Activated T-cell treated with anti-CD3 and anti-CD28 coated beads, Interleukin-2, amount 50 U/mL, for 72 hours (primary cell): ENCODE results near the gene MMEL1. TPM values are rescaled to one million over a fixed set of nuclear protein-coding genes. Genes with fewer than 3 reads are reported as not detected.

Source experiments
- ATAC-seq, 2 donors: fragments of 150-1000 bp; cut with Tn5 transposase; replicated peaks in 1 of 2; 2 replicates each; pipeline ENCODE4 v1.10.0; 2021; ENCODE audit warnings: moderate library complexity in 2 of 2, mild to moderate bottlenecking in 1 of 2
- DNase-seq, 2 donors: peaks; one replicate each; pipeline ENCODE4 v3.0.0; 2021 to 2022; ENCODE audit warnings: mixed read lengths in 1 of 2
- H3K27ac Mint-ChIP-seq: one replicate; pipeline ENCODE4 v1.8.0; 2022; ENCODE audit warnings: mild to moderate bottlenecking, moderate library complexity, mixed read lengths
- H3K27me3 Mint-ChIP-seq: one replicate; pipeline ENCODE4 v1.8.0; 2022; ENCODE audit warnings: low read depth, mixed read lengths
- H3K36me3 Mint-ChIP-seq, 2 donors: one replicate each; pipeline ENCODE4 v1.8.0; 2022; ENCODE audit warnings: mixed read lengths in 2 of 2, mild to moderate bottlenecking in 1 of 2; ENCODE audit not compliant: insufficient read depth in 2 of 2
- H3K4me1 Mint-ChIP-seq: one replicate; pipeline ENCODE4 v1.8.0; 2022; ENCODE audit warnings: low read depth, mixed read lengths
- H3K4me3 Mint-ChIP-seq, 2 donors: one replicate each; pipeline ENCODE4 v1.8.0; 2022; ENCODE audit warnings: mild to moderate bottlenecking in 2 of 2, mixed read lengths in 2 of 2, moderate library complexity in 2 of 2
- H3K9me3 Mint-ChIP-seq, 2 donors: one replicate each; pipeline ENCODE4 v1.8.0; 2022; ENCODE audit warnings: mixed read lengths in 2 of 2
- total RNA-seq, 2 donors: library from RNA; stranded (reverse); gene quantifications; one replicate each; pipeline ENCODE4 v1.2.3, GENCODE V29; 2022

The MMEL1 gene
- total RNA-seq, 2 donors from 2014 or later: 1.5 to 1.9 TPM

DNA sequence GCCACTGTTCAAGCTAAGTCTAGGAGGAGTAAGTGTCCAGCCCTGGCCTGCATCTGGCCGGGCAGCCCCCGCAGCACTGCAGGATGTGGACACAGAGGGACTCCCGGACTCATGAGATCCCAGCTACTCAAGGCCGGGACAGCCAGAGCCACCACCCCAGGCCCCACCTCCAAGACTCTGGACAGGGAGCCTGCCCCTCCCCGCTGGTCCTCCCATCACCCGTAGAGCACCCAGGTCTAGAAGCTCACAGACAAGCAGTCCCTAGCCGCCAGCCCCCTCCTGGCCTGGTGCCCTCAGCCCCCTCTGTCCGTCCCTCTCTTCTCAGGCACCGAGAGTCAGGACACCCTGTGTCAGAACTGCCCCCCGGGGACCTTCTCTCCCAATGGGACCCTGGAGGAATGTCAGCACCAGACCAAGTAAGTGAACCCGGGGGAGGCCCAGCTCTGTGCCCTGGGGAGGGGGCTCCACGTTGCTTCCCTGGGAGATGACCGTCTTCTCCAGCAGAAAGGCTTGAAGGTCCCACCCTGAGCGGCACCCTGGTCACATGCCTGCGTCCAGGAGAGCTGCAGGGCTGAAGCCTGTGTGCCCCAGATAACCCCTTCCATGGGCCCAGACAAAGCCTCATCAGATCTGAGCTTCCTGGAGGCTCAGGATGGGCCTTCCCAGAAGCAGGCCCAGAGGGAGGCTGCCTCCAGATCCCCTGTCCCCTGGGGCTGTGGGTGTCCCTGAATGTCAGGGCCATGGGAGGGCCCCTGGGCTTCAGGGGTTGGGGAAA, 72.3 kb downstream of the MMEL1 start:
- no peak for ATAC-seq
- no peak overlapping the region for H3K4me3 Mint-ChIP-seq
- H3K36me3 Mint-ChIP-seq: peaks cover 9 to 12% of the 10 kb centered on the region in 2 donors
- DNase-seq: no peak
- H3K4me1 Mint-ChIP-seq: peaks cover 28% of the 10 kb centered on the region
- no peak overlapping the region for H3K27ac Mint-ChIP-seq
- H3K9me3 Mint-ChIP-seq: no peaks in the 10 kb centered on the region
- H3K27me3 Mint-ChIP-seq: no peaks in the 10 kb centered on the region

DNA sequence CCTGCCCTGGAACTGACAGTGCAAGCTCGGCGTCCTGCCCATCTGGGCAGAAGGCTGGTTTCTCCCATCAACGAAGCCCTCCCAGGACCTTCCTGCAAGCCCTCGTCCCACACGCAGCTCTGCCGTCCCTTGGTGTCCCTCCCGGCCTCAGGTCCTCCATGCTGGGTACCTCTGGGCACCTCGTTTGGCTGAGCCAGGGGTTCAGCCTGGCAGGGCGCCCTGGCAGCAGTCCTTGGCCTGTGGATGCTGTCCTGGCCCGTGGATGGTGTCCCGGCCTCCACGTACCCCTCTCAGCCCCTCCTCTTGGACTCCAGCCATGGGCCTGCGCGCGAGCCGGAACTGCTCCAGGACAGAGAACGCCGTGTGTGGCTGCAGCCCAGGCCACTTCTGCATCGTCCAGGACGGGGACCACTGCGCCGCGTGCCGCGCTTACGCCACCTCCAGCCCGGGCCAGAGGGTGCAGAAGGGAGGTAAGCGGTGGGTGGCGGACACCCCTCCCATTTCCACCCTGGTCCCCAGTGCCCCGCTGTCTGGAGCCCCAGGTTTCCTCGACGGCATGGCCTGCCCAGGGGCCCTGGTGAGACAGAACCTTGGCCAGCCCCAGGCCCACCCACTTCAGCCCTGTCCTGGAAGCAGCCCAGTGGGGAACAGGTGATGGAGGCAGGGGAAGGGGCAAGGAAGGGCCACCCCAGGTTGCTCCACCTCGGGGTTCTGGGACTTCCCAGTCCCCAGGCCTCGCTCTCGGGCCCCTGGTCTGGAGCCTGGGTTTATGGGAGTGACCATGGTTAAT, 73.1 kb downstream of the MMEL1 start:
- peaks cover 9 to 12% of the 10 kb centered on the region in 2 donors for H3K36me3 Mint-ChIP-seq
- no peak for DNase-seq
- no peak for ATAC-seq
- peaks cover 31% of the 10 kb centered on the region for H3K4me1 Mint-ChIP-seq
- no peak overlapping the region for H3K4me3 Mint-ChIP-seq
- no peaks in the 10 kb centered on the region for H3K9me3 Mint-ChIP-seq
- H3K27ac Mint-ChIP-seq: no peak overlapping the region
- no peaks in the 10 kb centered on the region for H3K27me3 Mint-ChIP-seq

DNA sequence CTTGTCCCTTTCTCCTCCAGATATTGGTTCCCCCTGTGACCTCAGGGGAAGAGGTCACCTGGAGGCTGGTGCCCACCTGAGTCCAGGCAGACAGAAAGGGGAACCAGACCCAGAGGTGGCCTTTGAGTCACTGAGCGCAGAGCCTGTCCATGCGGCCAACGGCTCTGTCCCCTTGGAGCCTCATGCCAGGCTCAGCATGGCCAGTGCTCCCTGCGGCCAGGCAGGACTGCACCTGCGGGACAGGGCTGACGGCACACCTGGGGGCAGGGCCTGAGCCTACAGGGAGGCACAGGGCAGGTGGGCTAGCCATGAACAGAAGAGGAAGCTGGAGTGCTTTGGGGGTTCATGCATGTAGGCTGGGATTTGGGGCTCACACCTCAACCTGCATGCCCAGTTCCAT, 74.0 kb downstream of the MMEL1 start:
- H3K4me3 Mint-ChIP-seq: peak overlapping the region; percentile 47 to 79

DNA sequence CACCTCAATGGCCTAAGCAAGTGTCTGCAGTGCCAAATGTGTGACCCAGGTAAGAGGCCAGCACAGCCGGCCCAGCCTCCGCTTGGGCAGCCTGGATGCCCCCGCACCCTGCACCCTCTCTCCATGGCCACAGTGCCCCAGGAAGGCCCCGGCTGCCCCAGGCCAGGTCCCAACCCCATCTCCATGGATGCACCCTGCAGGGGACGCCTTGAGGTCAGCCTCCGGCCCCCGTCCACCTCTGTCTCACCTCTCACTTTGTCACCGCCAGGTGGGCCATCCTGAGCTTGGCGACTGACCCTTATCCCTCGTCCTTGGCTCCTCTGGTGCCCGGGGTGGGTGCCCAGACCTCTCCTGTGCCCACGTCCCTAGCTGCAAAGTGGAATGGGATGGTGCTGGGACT, 74.4 kb downstream of the MMEL1 start:
- Mint-ChIP-seq H3K36me3 (peaks cover 9 to 12% of the 10 kb centered on the region in 2 donors), H3K27ac (peak overlapping the region; percentile 88), H3K9me3 (no peaks in the 10 kb centered on the region), H3K27me3 (no peaks in the 10 kb centered on the region), H3K4me1 (peaks cover 43% of the 10 kb centered on the region), H3K4me3 (peak overlapping the region; percentile 79 to 99)
- ATAC-seq: no peak
- no peak for DNase-seq

More for the DNA sequence above, 74.0 kb downstream of the MMEL1 start:
- peaks cover 39% of the 10 kb centered on the region for H3K4me1 Mint-ChIP-seq
- H3K9me3 Mint-ChIP-seq: no peaks in the 10 kb centered on the region
- peak overlapping the region; percentile 88 for H3K27ac Mint-ChIP-seq
- H3K36me3 Mint-ChIP-seq: peaks cover 9 to 12% of the 10 kb centered on the region in 2 donors
- no peaks in the 10 kb centered on the region for H3K27me3 Mint-ChIP-seq
- ATAC-seq (no peak), DNase-seq (no peak)

DNA sequence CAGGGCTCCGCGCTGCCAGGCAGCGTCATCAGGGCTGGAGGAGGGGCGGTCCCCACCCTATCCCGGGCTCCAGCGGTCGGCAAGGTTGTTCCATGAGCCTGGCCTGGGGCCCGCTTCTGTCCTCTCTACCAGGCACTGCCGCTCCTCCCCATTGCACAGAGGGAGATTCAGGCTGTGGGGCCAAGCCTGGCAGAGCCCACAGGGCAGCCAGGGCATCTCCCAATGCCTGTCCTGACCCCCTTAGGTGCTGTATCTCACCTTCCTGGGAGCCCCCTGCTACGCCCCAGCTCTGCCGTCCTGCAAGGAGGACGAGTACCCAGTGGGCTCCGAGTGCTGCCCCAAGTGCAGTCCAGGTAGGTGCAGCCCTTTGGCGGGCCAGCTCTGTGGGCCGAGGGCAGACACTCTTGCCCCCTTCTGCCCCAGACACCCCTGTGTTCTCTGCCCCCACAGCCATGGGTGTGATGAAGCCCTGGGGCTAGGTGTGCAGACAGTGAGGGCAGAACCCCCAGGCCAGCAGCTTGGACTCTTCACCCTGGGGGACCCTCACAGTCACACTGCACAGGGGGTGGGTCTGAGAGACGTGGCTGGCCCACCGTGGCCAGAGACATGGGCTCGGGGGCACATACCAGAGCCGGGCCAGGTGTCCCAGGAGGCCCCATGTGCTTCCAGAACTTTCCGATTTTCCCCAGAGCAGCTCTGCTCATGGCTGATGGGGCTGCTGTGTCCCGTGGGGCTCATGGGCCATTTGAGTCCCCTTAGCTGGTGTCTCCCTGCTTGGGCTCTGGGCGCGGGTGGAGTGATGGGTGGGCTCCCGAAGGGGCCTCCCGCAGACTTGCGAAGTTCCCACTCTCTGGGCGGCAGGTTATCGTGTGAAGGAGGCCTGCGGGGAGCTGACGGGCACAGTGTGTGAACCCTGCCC, 75.1 kb downstream of the MMEL1 start:
- Mint-ChIP-seq H3K27me3 (no peaks in the 10 kb centered on the region), H3K9me3 (no peaks in the 10 kb centered on the region), H3K4me3 (peak overlapping the region; percentile 99), H3K4me1 (peaks cover 43% of the 10 kb centered on the region), H3K27ac (peak overlapping the region; percentile 61), H3K36me3 (peaks cover 9 to 12% of the 10 kb centered on the region in 2 donors)
- no peak for DNase-seq
- ATAC-seq: no peak

DNA sequence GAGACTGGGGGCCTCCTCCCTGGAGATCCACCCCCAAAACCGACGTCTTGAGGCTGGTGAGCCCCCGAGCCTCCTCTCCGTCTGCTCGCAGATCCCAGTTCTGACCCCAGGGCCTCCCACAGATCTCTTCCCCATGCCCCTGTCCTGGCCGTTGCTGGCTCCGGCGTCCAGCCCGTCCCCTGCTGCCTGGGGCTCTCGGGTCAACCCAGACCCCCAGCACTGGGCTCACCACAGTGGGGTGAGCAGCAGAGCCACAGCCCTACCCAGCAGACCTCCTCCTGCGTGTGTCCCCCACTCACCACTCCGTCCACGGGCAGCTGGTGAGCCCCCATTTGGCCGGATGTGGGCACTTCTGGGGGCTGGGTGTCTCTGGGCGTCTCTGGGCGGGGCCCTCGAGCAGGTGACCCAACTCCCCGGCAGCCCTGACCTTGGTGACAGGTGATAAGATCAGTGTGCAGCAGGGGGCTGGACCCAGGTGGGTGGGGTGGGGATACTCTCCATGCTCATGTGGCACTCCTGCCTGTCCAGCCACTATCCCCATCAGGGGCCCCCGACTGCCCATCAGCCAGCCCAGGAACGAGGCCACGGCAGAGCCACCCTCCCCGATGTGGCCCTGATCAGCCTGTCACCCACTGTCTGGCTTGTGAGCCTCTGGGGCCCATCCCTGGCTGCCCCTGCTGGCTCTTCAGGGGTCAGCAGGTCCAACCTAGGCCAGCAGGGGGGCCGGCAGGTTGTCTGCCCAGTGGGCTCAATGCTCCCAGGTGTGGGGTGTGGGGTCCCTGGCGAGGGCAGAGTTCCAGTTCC, 75.9 kb downstream of the MMEL1 start:
- no peaks in the 10 kb centered on the region for H3K9me3 Mint-ChIP-seq
- peak; percentile 43 to 64 for DNase-seq
- peaks cover 9 to 12% of the 10 kb centered on the region in 2 donors for H3K36me3 Mint-ChIP-seq
- ATAC-seq: peak in 1 of 2 donors; percentile 25
- H3K4me1 Mint-ChIP-seq: peaks cover 43% of the 10 kb centered on the region
- H3K4me3 Mint-ChIP-seq: peak overlapping the region; percentile 99
- no peaks in the 10 kb centered on the region for H3K27me3 Mint-ChIP-seq
- peak overlapping the region; percentile 82 for H3K27ac Mint-ChIP-seq

DNA sequence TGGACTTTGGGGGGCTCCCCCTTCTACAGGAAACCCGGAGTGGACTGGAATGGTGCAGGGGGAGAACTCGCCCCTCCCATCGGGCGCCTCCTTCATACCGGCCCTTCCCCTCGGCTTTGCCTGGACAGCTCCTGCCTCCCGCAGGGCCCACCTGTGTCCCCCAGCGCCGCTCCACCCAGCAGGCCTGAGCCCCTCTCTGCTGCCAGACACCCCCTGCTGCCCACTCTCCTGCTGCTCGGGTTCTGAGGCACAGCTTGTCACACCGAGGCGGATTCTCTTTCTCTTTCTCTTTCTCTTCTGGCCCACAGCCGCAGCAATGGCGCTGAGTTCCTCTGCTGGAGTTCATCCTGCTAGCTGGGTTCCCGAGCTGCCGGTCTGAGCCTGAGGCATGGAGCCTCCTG, 76.5 kb downstream of the MMEL1 start, which contains the start of gene TNFRSF14:
TNFRSF14 (plus strand) TSS at position 95 of the 401 bp plus-strand sequence; CDS start at position 389, 294 bp downstream.
- no peaks in the 10 kb centered on the region for H3K9me3 Mint-ChIP-seq
- H3K4me3 Mint-ChIP-seq: peak within 1 kb of the TSS; percentile 99
- peaks cover 8 to 11% of the 10 kb centered on the region in 2 donors for H3K36me3 Mint-ChIP-seq
- H3K27me3 Mint-ChIP-seq: no peaks in the 10 kb centered on the region
- peak; percentile 65 to 69 for ATAC-seq
- DNase-seq: peak; percentile 72 to 78
- peak within 1 kb of the TSS; percentile 92 for H3K27ac Mint-ChIP-seq
- peaks cover 40% of the 10 kb centered on the region for H3K4me1 Mint-ChIP-seq

DNA sequence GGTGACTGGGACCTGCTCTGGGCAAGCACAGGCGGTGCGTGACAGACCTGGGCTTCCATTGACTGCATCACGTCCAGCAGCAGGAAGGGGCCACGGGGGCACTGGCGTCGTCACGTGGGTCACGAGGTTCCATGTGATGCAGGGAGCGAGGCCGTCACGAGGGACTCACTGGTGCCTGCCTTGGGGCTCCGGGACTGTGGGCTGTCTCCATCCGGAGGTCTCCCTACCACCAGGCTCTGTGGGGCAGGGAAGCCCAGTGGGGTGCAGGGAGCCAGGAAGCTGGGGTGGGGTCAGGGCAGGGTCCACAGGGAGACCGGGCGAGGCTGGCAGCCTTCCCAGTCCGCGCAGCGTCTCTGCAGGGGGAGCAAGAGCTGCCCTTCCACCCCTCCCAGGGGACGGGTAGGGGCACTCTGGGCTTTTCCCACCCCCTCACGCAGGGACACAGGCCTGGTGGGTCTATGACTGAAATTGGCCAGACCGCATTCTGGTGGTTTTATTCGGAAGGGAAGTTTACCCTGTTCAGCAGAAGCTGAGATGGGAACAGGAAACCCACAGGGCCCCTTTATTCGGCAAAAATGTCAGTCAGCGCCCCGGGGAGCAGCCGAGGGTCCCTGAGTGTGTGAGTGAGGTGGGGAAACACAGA, 77.1 kb downstream of the MMEL1 start:
- no peaks in the 10 kb centered on the region for H3K9me3 Mint-ChIP-seq
- H3K27ac Mint-ChIP-seq: peak overlapping the region; percentile 92
- peaks cover 6 to 11% of the 10 kb centered on the region in 2 donors for H3K36me3 Mint-ChIP-seq
- peak; percentile 73 to 76 for ATAC-seq
- peak overlapping the region; percentile 99 for H3K4me3 Mint-ChIP-seq
- no peaks in the 10 kb centered on the region for H3K27me3 Mint-ChIP-seq
- peaks cover 37% of the 10 kb centered on the region for H3K4me1 Mint-ChIP-seq
- DNase-seq: peak; percentile 81 to 85

DNA sequence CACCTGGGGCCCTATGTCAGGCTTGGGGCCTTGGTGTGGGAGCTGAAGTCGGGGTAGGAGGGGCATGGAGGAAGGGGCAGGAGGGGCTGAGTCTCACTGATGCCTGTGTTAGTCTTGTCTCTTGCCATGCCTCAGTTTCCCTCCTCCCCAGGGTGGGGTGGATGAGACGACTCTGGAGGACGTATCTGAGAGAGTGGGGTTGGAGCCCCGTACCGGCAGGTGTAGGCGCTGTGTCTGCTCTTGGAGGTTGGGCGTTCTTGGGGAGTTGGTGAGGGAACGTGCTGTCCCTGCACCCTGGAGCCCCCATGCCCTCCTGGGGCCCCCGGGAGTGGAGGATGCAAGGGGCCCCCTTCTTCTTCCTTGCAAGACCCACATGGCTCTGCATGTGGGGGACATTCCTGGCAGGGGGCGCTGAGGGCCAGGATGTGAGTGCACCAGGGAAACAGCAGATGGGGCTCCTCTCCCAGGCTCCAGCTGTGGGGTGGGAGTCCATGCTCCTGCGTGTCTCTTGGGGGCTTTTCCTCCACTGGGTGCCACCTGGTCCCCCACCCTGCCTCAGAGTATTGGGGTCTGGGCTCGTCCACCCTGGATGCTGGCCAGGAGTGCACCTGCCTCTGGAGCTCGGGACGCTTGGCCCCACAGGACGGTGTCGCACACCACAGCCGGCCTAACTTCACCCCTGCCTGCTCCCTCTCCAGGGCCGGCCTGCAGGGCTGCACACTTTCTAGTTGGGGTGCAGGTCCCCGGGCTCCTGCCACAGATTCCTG, 78.0 kb downstream of the MMEL1 start:
- ATAC-seq: peak in 1 of 2 donors; percentile 23
- peak; percentile 51 to 60 for DNase-seq
- peak overlapping the region; percentile 99 for H3K4me3 Mint-ChIP-seq
- H3K27me3 Mint-ChIP-seq: no peaks in the 10 kb centered on the region
- peaks cover 41% of the 10 kb centered on the region for H3K4me1 Mint-ChIP-seq
- H3K27ac Mint-ChIP-seq: peak overlapping the region; percentile 25
- H3K9me3 Mint-ChIP-seq: no peaks in the 10 kb centered on the region
- peaks cover 6 to 12% of the 10 kb centered on the region in 2 donors for H3K36me3 Mint-ChIP-seq

DNA sequence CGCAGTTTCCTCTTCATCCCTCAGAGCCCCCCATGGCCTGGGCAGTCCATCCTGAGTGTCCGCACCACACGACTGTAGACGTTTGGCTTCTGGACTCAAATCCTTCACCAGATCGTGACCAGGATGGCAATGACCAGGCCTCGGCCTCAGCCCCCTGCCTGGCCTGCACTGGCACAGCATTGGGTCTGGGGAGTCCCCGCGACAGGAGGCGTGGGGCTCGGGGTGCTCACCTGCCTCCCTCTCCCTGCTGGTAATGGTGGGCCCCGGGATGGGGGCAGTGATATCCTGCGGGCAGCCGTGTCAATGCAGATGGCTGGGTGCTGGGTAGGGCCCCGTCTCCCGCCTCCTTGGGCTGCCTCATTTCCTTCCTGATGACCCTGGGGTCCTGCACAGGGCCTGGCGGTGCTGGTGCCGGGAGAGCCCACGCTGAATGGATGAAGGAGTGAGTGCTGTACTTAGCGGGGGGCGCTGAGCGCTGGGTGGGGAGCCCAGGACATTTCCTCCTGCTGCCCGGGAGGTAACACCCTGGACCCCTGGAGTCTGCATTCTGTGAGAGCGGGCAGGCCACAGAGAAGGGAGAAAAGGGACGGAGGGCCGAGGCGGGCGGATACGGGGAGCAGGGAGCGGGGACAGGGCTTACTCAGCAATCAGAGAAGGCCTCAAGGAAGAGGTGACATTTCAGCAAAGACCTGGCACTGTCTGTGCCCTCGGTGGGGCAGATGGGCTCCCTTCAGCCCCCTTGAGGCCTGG, 78.8 kb downstream of the MMEL1 start:
- Mint-ChIP-seq H3K9me3 (no peaks in the 10 kb centered on the region), H3K4me3 (peak overlapping the region; percentile 99)

More for the DNA sequence above, 78.8 kb downstream of the MMEL1 start:
- peaks cover 48% of the 10 kb centered on the region for H3K4me1 Mint-ChIP-seq
- H3K27me3 Mint-ChIP-seq: no peaks in the 10 kb centered on the region
- no peak for ATAC-seq
- DNase-seq: no peak
- H3K27ac Mint-ChIP-seq: no peak overlapping the region
- peaks cover 6 to 13% of the 10 kb centered on the region in 2 donors for H3K36me3 Mint-ChIP-seq
